Liver (tissue), 9 donors: Measurements from ENCODE around the gene ANTXR1. TPM values are rescaled to one million over a fixed set of nuclear protein-coding genes. Genes with fewer than 3 reads are reported as not detected.

Experiments
- DNase-seq: peaks from one replicate; pipeline ENCODE4 v3.0.0-alpha.2; 2017; ENCODE audit warnings: low spot score
- H3K27ac ChIP-seq, 2 donors: one replicate each; pipeline ENCODE4 v1.7.0; 2013; ENCODE audit warnings: inconsistent platforms in 2 of 2, low read length in 2 of 2, control low read depth in 1 of 2, low read depth in 1 of 2, mild to moderate bottlenecking in 1 of 2
- H3K27me3 ChIP-seq, 4 donors: one replicate each; pipeline versions ENCODE4 v1.6.1 to v1.7.0; 2013; ENCODE audit warnings: low read length in 3 of 4, inconsistent platforms in 1 of 4, mild to moderate bottlenecking in 1 of 4, moderate library complexity in 1 of 4; ENCODE audit not compliant: control insufficient read depth in 4 of 4, insufficient read depth in 4 of 4
- H3K36me3 ChIP-seq, 4 donors: one replicate each; pipeline versions ENCODE4 v1.6.1 to v1.7.0; 2013; ENCODE audit warnings: low read length in 3 of 4, mild to moderate bottlenecking in 3 of 4, low read depth in 1 of 4, moderate library complexity in 1 of 4; ENCODE audit not compliant: control insufficient read depth in 4 of 4, insufficient read depth in 3 of 4
- H3K4me1 ChIP-seq, 4 donors: one replicate each; pipeline versions ENCODE4 v1.6.1 to v1.7.0; 2013; ENCODE audit warnings: low read length in 3 of 4, mild to moderate bottlenecking in 3 of 4, moderate library complexity in 1 of 4; ENCODE audit not compliant: control insufficient read depth in 4 of 4, insufficient read depth in 4 of 4
- H3K4me3 ChIP-seq, 3 donors: one replicate each; pipeline versions ENCODE4 v1.6.1 to v1.7.0; 2013; ENCODE audit warnings: low read length in 3 of 3, control low read depth in 1 of 3, low read depth in 1 of 3, mild to moderate bottlenecking in 1 of 3
- H3K9ac ChIP-seq, 2 donors: one replicate each; pipeline ENCODE4 v1.7.0; 2013; ENCODE audit warnings: low read length in 2 of 2, mild to moderate bottlenecking in 2 of 2, moderate library complexity in 2 of 2, control low read depth in 1 of 2, low read depth in 1 of 2
- H3K9me3 ChIP-seq, 4 donors: one replicate each; pipeline versions ENCODE4 v1.6.1 to v1.7.0; 2013; ENCODE audit warnings: low read length in 3 of 4; ENCODE audit not compliant: control insufficient read depth in 4 of 4
- EGR1 ChIP-seq, 2 donors: IDR thresholded peaks; 2 replicates each; pipeline ENCODE4 v1.6.1; 2016 to 2018; ENCODE audit warnings: antibody characterized with exemption in 2 of 2, low read depth in 2 of 2
- FOXA1 ChIP-seq: IDR thresholded peaks from 2 replicates; pipeline ENCODE4 v1.6.1; 2016; ENCODE audit warnings: antibody characterized with exemption
- FOXA2 ChIP-seq: IDR thresholded peaks from 2 replicates; pipeline ENCODE4 v1.6.1; 2016; ENCODE audit warnings: antibody characterized with exemption
- GABPA ChIP-seq, 2 donors: IDR thresholded peaks in 1 of 2; conservative IDR thresholded peaks in 1 of 2; 2 replicates each; pipeline ENCODE4 v1.6.1; 2016; ENCODE audit warnings: antibody characterized with exemption in 2 of 2, mild to moderate bottlenecking in 1 of 2, moderate library complexity in 1 of 2
- HNF4A ChIP-seq, 2 donors: conservative IDR thresholded peaks; 2 replicates each; pipeline ENCODE4 v1.6.1; 2016; ENCODE audit warnings: antibody characterized with exemption in 2 of 2, mild to moderate bottlenecking in 2 of 2
- JUND ChIP-seq, 2 donors: IDR thresholded peaks; 2 replicates each; pipeline ENCODE4 v1.6.1; 2016; ENCODE audit warnings: antibody characterized with exemption in 2 of 2
- NR2F2 ChIP-seq: IDR thresholded peaks from 2 replicates; pipeline ENCODE4 v1.6.1; 2016; ENCODE audit warnings: antibody characterized with exemption
- RAD21 ChIP-seq, 2 donors: IDR thresholded peaks; 2 replicates each; pipeline ENCODE4 v1.6.1; 2016; ENCODE audit warnings: antibody characterized with exemption in 2 of 2, mild to moderate bottlenecking in 2 of 2
- RXRA ChIP-seq, 2 donors: IDR thresholded peaks; 2 replicates each; pipeline ENCODE4 v1.6.1; 2017 to 2018; ENCODE audit warnings: antibody characterized with exemption in 2 of 2, mild to moderate bottlenecking in 1 of 2
- SP1 ChIP-seq: IDR thresholded peaks from 2 replicates; pipeline ENCODE4 v1.6.1; 2018; ENCODE audit warnings: antibody characterized with exemption, mild to moderate bottlenecking
- TAF1 ChIP-seq: conservative IDR thresholded peaks from 2 replicates; pipeline ENCODE4 v1.6.1; 2016; ENCODE audit warnings: antibody characterized with exemption, mild to moderate bottlenecking
- YY1 ChIP-seq: IDR thresholded peaks from 2 replicates; pipeline ENCODE4 v1.6.1; 2016; ENCODE audit warnings: antibody characterized with exemption, mild to moderate bottlenecking
- WGBS: extraction: QIAGEN DNeasy Blood & Tissue Kit; methylation state at CpG from one replicate; pipeline ENCODE4 v1.1.7; 2013; 5-methylcytosine and 5-hydroxymethylcytosine counted together
- polyA plus RNA-seq, 2 donors: library from polyadenylated mRNA; stranded (reverse) in 1 of 2; unstranded in 1 of 2; fragments of 200-250 nt in 1 of 2; fragments of >200 nt in 1 of 2; fragmentation: Nextera tagmentation in 1 of 2; extraction: Ambion mirVana in 1 of 2; gene quantifications; one replicate each; pipeline versions ENCODE4 v1.2.1 to v1.2.3, GENCODE V29; 2013 to 2015
- total RNA-seq, 2 donors: library from RNA; depleted of rRNA; stranded (reverse); fragments of >200 nt; gene quantifications; one replicate each; pipeline ENCODE4 v1.2.3, GENCODE V29; 2014
- TF ChIP-seq, protein P1 (sequence below): fragments of 150-350 bp; IDR thresholded peaks from 2 replicates; pipeline ENCODE4 v1.5.1; 2017; ENCODE audit warnings: improper control_type of control experiment, low read depth, low read length; ENCODE audit not compliant: missing input control
- TF ChIP-seq, protein P2 (sequence below): IDR thresholded peaks from 2 replicates; pipeline ENCODE4 v1.6.1; 2016; ENCODE audit warnings: antibody characterized with exemption, mild to moderate bottlenecking
- TF ChIP-seq, protein P3 (sequence below): IDR thresholded peaks from 2 replicates; pipeline ENCODE4 v1.6.1; 2016; ENCODE audit warnings: antibody characterized with exemption
- donor health status: healthy.
- donor health status: healthy.
- donor health status: healthy.
- donor health status: healthy.
- donor health status: healthy.

The ANTXR1 gene
- total and polyA plus RNA-seq, 4 donors, result 0.60 to 3.6 (median 1.8) TPM

DNA sequence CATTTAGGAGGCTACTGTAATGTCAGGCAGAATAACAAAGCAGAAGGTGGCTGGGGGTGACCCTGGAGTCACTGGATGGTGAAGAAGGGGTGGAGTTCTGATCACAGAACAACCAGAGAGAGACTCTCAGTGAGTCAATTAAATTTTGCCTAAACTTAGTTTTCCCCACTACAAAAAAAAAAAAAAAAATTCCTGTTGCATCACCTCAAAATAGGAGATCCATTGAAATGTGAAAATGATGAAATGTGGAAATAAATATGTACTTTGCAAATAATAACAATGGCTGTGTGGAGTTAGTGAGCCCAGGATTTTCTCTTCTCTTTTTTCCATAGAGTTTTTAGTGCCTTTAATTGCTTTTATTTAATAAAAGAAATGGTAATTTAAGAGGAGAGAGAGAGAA is 208.5 kb downstream of the ANTXR1 start:
- Histone ChIP-seq H3K4me1 (peaks cover 0 to 12% (median 4%) of the 10 kb centered on the region in 4 donors), H3K36me3 (no peaks in the 10 kb centered on the region), H3K9ac (no peak overlapping the region), H3K4me3 (no peak overlapping the region), H3K27ac (no peak overlapping the region), H3K9me3 (no peaks in the 10 kb centered on the region), H3K27me3 (no peaks in the 10 kb centered on the region)
- DNase-seq, result no peak
- no peak for TF ChIP-seq RAD21 (IDR thresholded peaks at IDR 0.05)

DNA sequence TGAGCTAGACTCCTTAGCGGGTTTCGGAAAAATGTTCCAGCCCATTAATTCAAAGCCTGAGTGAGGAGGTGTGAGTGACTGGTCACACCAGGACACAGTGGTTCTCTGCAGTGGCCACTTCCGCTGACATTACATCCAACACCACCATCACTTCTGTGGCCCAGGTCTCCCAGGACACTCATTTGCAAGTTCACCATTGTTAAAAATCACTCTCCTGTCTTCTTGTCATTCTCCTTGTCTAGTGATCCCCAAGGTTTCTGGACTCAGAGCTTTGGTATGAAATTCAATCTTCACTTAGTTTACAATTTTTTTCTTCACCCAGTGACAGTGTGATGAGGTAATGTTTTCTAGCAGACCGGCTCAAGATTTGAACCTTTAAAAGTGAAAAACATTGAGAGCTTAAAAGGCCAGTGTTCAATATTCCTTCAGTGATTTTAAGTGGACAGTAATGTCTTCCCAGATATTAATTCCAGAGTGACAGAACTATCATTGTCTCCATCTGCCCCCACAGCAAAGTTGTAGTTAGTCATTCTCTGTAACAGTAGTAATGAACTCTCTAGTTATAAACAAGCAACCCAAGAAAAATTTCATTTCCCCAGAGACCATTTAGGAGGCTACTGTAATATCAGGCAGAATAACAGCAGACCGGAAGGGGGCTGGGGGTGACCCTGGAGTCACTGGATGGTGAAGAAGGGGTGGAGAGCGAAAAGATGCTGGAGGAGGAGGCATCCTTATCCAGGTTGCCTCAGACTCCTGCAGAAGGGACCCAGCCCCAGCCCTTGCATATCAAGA is 209.2 kb downstream of the ANTXR1 start:
- Histone ChIP-seq H3K4me1 (peaks cover 0 to 12% (median 4%) of the 10 kb centered on the region in 4 donors), H3K36me3 (no peaks in the 10 kb centered on the region), H3K27ac (no peak overlapping the region), H3K27me3 (no peaks in the 10 kb centered on the region), H3K9ac (no peak overlapping the region), H3K9me3 (no peaks in the 10 kb centered on the region), H3K4me3 (no peak overlapping the region)
- no peak for DNase-seq
- 93% methylated on average over 6 of the region's 6 CpGs for WGBS
- TF ChIP-seq, protein P1, sequence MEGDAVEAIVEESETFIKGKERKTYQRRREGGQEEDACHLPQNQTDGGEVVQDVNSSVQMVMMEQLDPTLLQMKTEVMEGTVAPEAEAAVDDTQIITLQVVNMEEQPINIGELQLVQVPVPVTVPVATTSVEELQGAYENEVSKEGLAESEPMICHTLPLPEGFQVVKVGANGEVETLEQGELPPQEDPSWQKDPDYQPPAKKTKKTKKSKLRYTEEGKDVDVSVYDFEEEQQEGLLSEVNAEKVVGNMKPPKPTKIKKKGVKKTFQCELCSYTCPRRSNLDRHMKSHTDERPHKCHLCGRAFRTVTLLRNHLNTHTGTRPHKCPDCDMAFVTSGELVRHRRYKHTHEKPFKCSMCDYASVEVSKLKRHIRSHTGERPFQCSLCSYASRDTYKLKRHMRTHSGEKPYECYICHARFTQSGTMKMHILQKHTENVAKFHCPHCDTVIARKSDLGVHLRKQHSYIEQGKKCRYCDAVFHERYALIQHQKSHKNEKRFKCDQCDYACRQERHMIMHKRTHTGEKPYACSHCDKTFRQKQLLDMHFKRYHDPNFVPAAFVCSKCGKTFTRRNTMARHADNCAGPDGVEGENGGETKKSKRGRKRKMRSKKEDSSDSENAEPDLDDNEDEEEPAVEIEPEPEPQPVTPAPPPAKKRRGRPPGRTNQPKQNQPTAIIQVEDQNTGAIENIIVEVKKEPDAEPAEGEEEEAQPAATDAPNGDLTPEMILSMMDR, result no peak
- TF ChIP-seq HNF4A (conservative IDR thresholded peaks at IDR 0.05) (no peak), NR2F2 (no peak), SP1 (no peak), GABPA (IDR thresholded peaks at IDR 0.05 in 1 of 2, conservative IDR thresholded peaks at IDR 0.05 in 1 of 2) (no peak), EGR1 (IDR thresholded peaks at IDR 0.05; ENCODE audit: low read depth in 2 of 2) (no peak), RAD21 (IDR thresholded peaks at IDR 0.05) (no peak)
- TF ChIP-seq, protein P2, sequence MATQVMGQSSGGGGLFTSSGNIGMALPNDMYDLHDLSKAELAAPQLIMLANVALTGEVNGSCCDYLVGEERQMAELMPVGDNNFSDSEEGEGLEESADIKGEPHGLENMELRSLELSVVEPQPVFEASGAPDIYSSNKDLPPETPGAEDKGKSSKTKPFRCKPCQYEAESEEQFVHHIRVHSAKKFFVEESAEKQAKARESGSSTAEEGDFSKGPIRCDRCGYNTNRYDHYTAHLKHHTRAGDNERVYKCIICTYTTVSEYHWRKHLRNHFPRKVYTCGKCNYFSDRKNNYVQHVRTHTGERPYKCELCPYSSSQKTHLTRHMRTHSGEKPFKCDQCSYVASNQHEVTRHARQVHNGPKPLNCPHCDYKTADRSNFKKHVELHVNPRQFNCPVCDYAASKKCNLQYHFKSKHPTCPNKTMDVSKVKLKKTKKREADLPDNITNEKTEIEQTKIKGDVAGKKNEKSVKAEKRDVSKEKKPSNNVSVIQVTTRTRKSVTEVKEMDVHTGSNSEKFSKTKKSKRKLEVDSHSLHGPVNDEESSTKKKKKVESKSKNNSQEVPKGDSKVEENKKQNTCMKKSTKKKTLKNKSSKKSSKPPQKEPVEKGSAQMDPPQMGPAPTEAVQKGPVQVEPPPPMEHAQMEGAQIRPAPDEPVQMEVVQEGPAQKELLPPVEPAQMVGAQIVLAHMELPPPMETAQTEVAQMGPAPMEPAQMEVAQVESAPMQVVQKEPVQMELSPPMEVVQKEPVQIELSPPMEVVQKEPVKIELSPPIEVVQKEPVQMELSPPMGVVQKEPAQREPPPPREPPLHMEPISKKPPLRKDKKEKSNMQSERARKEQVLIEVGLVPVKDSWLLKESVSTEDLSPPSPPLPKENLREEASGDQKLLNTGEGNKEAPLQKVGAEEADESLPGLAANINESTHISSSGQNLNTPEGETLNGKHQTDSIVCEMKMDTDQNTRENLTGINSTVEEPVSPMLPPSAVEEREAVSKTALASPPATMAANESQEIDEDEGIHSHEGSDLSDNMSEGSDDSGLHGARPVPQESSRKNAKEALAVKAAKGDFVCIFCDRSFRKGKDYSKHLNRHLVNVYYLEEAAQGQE, result no peak
- TF ChIP-seq, protein P3, sequence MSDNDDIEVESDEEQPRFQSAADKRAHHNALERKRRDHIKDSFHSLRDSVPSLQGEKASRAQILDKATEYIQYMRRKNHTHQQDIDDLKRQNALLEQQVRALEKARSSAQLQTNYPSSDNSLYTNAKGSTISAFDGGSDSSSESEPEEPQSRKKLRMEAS, result no peak

DNA sequence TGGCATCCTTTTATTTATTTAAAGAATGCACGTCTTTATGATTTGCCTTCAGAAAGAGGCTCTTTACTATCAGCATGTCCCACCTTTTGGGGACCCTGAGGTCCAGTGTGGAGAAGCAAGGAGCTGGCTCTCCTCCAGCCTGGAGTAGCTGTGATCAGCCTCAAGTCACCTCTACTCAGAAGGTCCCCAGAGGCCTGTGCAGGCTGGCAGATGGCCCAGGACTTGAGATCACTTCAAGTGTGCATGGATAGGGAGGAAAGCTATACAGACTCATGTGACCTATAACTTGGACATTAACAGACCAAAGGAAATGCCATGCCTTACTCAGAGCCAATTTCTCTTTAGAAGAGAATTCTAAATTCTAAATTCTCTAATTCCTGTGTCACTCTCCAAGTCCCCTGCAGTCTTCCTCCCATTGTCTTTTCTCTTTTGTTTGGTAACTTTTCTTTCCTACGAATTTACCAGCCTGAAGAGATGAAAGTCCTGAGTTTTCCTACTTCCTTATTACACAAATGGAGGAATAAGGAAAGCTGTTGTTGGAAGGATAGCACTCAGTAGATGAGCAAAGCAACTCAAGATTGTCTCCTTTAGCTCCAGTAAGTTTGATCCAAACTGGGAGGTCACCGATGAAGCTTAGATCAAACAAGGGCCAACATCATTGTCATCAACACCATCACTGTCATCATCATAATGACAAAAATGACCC is 210.1 kb downstream of the ANTXR1 start:
- H3K27ac ChIP-seq, result peak overlapping the region; percentile 12 to 57
- no peak overlapping the region for H3K4me3 ChIP-seq
- no peaks in the 10 kb centered on the region for H3K9me3 ChIP-seq
- no peaks in the 10 kb centered on the region for H3K36me3 ChIP-seq
- peaks cover 0 to 12% (median 4%) of the 10 kb centered on the region in 4 donors for H3K4me1 ChIP-seq
- no peaks in the 10 kb centered on the region for H3K27me3 ChIP-seq
- H3K9ac ChIP-seq, result no peak overlapping the region
- DNase-seq, result no peak
- WGBS, result 79% methylated on average over 3 of the region's 3 CpGs
- TF ChIP-seq YY1 (no peak), FOXA1 (no peak), EGR1 (IDR thresholded peaks at IDR 0.05; ENCODE audit: low read depth in 2 of 2) (no peak), JUND (IDR thresholded peaks at IDR 0.05) (no peak), NR2F2 (no peak), FOXA2 (no peak), TAF1 (no peak), SP1 (no peak), HNF4A (conservative IDR thresholded peaks at IDR 0.05) (no peak), RAD21 (IDR thresholded peaks at IDR 0.05) (no peak), RXRA (IDR thresholded peaks at IDR 0.05) (no peak)
- TF ChIP-seq, protein P2, result no peak
